Epidermal melanocyte (primary cell): ENCODE results near the gene PTS.

Experiments used
- DNase-seq: peaks from one replicate; pipeline ENCODE4 v3.0.0; 2011; ENCODE audit warnings: low spot score; ENCODE audit not compliant: insufficient read length

The PTS gene

DNA sequence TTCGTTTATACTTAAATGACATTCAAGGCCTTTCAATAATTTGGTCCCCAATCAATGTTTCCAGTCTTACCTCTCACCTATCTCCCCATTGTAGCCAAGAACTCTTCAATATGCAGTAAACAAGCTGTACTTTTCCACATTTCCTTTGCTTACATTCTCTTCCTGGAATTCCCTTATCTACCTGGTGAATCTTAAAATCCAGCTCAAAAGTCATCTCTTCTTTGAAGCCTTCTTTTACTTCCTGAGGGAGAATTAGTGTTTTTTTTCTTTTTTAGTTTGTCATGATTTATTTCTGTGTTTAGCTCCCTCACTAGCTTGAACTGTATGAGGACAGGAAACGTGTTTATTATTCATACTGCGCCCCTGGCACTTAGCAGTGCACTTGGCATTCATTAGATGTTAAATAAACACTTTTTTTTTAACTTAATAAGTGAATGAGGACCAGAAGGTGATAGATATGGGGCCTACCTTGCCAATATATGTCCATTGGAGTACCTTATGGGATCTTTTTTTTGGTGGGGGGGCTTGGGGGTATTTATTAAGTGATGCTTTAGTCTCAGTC, 4.9 kb upstream of the PTS start:
- no peak for DNase-seq

DNA sequence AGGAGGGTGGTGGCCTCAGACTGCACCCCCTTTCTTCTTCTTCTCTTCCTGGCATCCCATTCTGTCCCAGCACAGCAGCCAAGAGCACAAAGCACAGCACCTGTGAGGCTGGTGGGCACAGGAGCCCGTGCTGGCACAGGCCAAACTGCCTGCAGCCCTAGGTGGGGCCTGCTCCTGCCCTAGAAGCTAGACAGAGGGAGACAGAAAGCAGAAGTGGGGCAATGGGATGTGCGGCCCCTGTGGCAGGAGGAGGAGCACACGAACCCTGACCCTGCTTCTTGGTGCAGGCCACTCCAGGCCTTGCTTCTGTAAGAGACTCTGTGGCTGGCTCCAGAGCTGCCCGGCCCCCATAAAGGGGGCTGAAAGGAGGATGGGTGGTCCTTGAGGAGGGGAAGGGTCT, 3.9 kb upstream of the PTS start:
- no peak for DNase-seq

DNA sequence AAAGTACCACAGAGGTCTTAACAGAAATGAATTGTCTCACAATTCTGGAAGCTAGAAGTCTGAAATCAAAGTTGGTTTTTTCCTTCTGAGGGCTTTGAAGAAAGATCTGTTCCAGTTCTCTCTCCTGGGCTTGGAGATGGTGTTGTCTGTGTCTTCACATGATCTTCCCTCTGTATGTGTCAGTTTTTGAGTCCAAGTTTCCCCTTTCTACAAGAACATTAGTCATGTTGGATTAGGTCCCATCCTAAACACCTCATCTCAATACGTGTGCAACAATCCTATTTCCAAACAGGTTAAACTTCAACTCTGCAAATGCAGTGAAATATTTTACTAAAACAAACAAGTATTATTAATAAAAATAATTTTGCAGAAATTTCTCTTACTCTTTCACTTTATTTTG, 3.1 kb upstream of the PTS start:
- no peak for DNase-seq

DNA sequence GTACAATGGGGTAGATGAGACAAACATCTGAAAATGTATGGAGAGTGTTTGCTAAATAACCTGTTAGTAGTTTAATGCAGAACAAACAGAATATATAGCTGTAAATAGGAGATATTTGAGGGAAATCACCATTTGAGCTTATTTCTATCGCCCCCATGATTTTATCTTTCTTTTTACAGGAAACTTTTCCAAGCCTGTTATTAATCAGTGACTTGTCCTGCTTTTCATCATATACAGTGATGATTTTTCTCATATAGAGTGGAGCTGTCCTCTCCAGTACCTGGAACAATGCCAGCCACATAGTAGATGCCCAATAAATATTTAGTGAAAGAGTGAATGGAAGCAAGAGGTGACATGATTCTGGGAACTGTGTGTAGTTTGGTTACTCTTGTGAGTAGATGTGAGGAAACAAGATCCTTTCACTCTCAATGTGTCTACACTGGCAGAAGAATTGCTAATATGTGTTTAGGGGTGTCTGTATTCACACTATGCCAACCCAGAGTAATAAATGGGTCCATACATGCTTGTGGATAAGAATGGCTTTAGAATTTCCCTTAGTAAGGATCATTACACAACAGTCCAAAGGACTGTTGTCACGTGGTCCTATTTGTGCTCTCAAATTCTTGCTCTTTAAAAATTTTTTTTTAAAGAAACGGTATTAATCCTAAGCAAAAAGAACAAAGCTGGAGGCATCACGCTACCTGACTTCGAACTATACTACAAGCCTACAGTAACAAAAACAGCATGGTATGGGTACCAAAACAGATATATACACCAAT, 2.3 kb upstream of the PTS start:
- no peak for DNase-seq

DNA sequence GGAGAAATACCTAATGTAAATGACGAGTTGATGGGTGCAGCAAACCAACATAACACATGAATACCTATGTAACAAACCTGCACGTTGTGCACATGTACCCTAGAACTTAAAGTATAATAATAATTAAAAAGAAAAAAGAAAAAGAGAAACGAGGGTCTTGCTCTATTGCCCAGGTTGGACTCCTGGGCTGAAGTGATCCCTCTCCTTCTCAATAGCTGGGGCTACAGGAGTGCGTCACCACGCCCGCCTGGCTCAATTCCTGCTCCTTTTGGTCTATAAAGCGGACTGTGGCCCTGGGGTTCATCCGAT, 521 bp upstream of the PTS start:
- DNase-seq, result peak; percentile 48

DNA sequence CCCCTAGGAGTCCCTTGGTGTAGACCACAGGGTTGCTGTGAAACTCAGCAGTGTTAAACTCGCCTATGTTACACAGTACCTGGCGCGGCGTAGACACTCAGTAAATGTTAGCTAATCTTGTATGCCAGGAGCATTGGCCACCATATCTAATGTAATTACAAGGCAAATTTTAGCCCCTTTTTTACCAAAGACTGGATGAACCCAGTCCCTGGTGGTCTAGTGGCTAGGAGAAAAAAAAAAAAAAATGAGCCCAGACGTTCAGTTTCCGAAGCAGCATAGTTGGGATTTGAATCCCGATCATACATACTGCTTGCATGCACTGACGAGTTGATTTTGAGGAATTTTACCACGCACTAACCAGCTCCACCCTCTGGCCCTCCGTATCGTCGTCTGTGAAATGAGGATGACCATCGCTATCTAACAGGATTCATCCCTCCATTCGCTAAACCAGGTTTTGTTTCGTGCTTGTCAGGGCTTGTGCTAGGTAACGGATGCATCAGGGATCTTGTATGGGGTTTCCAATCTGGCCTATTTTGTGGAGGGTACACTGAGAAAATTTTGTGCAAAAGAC, 688 bp downstream of the PTS start:
- DNase-seq, result peak; percentile 23

DNA sequence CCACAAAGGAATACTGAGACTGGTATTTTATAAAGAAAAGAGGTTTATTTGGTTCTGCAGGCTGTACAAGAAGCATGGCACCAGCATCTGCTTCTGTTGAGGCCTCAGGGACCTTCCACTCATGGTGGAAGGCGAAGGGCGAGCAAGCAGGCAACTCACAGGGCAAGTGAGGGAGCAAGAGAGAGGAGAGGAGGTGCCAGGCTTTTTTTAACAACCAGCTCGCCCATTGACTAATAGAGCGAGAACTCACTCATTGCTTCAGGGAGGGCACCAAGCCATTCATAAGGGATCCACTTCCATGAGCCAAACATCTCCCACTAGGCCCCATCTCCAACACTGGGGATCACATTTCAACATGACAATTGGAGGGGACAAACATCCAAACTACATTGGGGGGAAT, 1.2 kb downstream of the PTS start:
- no peak for DNase-seq

DNA sequence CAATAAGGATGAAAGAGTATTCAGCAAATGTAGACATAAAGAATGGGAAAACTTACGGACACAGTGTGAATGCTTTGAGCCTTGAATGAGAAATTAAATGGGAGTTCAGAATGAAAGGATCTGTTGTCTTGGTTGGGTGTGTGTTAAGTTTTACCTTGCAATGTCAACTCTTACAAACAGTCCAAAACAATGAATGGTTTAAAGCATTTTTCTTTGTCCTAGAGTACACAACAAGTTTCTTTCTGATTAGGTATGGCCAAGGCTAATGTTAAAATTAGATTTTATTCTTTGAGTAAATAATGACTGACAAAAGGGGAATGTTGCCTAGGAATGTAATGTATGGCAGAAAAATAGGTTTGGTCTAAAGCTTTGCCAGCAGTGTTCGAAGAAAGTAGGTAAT, 2.5 kb downstream of the PTS start:
- DNase-seq, result no peak

DNA sequence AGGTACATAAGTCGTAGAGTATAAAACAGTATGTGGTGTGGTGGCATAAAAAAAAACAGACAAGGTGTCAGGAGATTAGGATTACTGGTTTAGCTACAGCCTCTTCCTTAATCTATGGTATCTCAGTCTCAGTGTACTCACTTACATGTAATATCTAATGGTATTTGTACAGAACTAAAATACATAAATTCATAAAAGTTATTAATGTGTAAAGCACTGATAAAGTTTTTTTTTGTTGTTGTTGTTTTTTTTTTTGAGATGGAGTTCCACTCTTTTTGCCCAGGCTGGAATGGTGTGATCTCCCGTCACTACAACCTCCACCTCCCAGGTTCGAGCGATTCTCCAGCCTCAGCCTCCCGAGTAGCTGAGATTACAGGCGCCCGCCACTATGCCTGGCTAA, 2.9 kb downstream of the PTS start:
- no peak for DNase-seq

DNA sequence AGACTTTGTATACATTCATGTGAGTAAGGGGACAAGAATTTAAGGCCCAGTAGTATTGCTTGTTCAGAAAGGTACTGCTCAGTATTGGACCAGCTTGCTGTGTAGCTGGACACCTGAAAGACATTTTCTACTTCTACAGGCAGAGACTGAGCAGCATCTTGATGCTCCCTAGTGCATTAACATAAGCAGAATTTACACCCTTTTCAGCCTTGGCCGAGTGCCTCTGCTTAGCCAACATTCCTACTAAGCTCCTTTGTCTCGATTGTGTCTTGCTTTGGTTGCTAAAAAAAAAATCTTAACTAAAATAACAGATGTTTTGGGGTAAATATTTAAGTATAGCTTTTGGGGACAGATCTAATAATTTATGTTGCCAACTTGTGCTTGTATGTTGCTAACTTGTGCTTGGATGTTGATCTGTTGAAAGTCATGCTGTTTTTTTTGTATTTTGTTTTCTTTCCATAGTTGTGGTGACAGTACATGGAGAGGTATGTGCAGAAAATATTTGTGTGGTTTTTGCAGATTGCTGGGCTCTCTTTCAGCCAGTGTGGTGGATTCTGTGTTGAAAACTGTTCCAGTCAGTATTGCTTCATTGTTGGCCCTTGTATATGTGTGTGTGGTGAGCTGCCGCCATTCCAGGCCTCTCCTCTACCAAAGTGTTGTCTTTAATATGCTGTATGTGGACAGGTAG, 3.7 kb downstream of the PTS start:
- DNase-seq, result peak; percentile 38

DNA sequence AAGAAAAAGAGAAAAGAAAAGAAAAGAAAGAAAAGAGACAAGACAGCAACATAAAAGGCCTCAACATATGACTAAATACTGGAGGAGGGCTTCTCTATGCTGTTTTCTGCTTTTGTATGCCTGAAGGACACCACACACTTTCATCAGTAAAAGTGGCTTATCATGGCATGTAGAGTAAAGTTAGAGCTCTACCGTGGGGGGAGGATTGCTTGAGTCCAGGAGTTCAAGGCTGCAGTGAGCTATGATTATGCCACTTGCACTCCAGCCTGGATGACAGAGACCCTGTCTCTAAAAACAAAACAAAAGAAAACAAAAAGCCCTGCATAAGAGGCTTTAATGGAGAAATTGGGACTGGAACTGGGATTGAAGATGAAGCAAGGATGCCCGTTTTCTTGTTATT, 5.7 kb downstream of the PTS start:
- no peak for DNase-seq

DNA sequence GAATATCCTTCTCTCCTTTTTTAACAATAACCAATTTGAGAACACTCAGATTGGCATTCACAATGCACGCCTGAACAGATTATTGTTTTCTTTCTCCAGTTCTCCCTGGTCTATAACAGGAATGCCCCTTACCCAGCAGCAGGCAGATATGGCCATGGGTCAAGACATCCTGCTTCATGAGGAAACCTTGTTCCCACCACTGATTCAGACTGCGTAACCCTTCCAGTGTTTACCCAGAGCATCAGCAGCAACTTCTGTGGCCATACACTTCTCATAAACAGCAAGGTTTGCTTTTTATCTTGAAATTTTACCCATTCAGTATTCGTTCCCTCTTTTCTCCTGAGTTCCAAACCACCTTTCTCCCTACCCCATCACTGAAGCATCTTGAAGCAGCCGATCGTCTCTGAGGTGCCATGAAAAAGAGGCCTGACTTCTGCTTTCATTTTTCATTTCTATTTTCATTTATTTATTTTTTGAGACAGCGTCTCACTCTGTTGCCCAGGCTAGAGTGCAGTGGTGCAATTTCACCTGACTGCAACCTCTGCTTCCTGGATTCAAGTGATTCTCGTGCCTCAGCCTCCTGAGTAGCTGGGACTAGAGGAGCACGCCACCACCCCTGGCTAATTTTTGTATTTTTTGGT, 9.6 kb downstream of the PTS start:
- DNase-seq, result no peak

DNA sequence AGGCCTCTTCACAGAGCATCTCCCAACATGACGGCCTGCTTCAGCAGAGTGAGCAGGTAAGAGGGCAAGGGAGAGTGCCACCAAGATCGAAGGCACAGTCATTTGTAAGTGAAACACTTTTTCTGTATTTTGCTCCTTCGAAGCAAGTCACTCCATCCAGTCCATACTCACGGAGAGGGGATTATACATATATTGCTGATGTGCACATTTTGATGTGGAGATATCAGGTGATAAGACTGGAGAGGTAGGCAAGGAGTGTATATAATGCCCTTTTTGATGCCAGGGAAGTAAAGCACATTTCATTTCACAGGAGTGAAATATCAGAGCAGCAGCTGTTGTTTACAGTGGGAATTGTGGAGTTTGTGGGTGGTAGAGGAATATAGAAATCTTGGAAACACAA, 11.2 kb downstream of the PTS start:
- DNase-seq, result no peak

DNA sequence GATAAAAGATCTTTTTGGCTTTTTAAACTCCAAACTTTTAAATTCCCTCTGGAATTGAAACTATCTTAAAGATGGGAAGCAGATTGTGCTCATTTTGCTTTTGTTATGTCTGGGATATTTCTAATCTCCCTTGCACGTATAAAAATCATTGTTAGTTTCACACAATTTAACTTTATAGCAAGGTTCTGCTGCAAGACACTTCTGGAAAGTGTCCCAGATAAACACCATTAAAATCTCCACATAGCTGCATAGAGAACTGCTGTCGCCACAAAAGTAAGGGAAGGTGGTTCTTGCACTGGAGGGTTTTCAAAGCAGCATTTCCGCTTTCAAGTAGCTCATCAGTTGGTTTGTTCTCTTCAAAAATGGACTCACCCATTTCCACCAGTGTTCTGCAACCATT, 11.8 kb downstream of the PTS start:
- no peak for DNase-seq

DNA sequence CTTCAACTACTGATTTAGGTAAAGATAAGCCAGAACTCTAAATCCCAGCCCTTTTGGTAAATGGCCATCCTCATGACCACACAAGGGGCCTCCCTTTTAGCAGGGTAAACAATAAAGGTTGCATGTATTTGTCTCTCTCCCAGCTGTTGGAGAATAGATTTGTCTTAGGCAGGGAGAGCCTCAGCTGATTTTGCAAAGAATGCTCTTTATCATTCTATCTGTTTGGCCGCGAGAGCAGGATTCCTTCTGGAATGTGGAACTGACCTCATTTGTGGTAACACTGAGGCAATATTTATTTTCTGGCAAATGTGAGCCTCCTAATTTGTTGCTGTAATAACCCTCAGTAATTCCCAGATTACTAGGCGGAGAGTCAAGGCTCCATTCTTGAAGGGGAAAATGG, 15.3 kb downstream of the PTS start:
- DNase-seq, result no peak

DNA sequence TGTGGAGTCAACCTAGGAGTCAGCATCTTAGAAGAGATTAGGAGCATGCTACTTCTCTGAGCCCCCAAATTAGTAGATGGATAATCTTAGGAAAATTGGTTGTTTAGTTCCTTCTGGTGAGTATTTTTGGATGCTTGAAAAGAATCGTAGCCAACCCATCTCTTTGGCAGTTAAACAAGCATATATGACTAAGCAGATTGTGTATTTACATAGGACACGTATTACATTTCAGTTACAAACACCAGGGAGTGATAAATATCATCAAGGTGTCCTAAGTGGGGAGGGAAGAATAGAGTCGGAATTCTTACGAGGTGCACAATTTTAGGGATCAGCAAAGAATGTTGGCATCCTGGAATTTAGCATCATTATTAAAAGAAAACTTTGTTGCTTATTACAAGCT, 21.0 kb downstream of the PTS start:
- DNase-seq, result no peak

DNA sequence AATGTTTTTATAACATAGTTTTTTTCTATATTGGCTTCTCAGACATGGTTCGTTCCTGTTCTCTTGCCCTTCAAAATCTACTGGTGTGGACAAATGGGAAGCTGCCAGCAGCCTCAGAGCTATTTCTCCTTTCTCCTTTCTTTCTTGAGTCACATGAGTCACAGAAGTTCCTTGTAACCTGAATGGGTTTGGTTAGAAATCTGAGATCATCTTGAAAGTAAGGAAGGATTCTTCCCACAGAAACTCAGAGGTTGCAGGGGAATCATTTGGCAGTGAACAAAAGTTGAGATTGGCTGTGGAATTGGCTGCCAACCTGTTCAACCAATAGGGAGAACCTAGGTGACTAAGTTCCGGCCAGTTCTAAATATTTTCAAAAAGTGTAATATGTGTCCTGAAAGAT, 22.0 kb downstream of the PTS start:
- DNase-seq, result no peak

DNA sequence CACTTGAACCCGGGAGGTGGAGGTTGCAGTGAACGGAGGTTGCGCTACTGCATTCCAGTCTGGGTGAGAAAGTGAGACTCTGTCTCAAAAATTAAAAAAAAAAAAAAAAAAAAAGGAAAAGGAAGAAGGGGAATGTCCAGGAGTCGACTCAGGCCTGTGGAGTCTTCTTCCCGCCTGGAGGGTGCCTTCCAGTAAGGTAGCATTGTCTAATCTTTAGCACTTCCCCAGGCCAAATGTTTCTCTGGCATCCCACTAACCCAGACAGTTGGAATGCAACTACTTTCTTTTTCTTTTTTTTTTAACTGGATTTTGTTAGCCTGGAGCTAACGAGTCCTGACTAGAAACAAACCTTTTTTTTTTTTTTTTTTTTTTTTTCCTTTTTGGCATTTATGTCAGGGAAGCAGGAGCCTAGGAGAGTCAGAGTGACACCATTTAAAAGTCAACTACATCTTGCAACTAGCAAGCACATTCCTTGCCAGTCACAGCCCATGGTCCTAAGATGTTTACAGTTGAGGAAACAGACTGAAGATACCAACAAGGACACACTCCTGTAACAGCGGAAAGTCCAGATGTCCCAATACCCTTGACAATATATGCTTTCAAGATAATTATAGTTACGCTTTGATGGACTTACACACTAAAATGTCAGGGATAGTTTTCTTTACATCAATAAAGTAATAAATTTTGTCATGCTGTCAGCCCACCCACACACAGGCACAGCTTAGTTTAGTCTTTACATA, 23.8 kb downstream of the PTS start:
- no peak for DNase-seq

DNA sequence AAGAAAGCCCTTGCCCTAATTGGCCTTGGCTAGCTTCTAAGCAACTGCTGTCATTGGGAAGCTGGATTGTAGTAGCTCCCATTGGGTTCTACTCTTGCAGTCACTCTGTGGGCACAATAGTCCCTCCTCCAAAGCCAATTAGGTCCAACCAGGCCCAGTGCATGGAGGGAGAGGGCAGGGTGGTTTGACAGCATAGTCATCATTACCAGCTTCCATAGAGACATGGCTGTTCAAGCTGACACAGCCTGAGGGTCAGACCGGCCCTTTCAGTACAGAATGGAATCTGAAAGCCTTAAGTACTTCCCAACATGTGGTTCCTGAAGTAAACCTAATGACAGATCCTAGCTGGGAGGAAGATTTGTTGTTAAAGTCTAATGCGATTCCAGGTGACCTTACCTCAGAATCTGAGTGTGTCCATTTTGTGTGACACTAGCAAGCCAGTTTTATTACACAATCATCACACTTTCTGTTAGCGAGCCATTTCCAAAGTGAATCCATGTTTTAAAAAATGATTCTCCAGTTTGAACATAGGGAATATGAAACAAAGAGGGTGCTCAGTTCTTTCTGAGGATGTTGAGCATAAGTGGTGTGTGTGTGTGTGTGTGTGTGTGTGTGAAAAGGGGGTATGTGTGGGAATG, 27.5 kb downstream of the PTS start:
- DNase-seq, result no peak

DNA sequence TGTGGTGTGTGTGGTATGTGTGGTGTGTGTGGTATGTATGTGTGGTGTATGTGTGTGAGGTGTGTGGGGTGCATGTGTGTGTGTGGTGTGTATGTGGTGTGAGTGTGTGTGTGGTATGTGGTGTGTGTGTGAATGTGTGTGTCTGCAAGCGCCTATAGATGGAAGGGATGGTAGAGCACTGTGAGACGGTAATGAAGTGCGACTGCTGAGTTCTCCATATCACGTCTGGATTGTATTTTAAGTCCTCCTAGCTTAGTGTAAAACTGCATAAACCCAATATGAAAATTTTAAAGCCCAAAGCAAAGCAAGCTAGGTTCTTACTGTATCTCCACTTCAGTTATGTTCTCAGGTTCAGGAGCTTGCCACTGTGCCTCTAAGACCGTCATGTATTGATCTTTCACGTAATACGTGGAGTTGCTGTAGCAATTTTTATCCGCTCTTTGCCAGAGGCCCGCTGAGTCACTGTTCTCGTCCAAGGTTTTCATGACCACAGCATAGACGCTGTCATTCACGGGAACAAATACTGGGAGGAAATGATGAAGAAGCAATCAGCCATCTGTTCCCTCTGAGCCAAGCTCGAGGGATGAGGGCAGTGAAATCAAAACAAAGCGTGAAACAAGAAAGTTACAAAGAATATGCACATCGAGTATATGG, 29.0 kb downstream of the PTS start:
- DNase-seq, result no peak

DNA sequence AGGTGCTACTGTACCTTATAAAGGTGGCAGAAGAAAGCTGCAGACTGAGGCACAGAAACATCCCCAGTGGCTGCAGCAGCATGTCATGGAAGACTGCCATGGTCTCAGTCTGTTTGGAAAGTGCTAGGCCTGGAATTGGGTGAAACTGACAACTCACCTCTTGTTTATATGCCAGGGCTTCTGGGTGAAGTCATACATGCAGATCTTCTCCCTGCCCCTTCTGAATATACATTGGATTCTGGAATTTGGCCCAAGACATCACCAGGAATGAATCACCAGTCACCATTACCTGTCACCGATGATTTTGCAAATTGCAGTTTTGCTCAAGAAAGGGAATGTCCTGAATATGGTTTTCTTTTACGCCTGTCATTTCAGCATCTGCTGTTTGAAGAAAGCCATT, 34.3 kb downstream of the PTS start, which contains the start of gene PLET1:
Gene PLET1, minus strand, starts transcription at position 371 of the 400 bp plus-strand sequence. Its CDS starts 271 bp downstream, at position 100.
- DNase-seq, result no peak
